ENCODE data around the gene APBA1.

Gene APBA1

GRCh38 chr9:69655065-69655464 is 17.1 kb downstream of the APBA1 start:
- no peak for DNase-seq

DNA sequence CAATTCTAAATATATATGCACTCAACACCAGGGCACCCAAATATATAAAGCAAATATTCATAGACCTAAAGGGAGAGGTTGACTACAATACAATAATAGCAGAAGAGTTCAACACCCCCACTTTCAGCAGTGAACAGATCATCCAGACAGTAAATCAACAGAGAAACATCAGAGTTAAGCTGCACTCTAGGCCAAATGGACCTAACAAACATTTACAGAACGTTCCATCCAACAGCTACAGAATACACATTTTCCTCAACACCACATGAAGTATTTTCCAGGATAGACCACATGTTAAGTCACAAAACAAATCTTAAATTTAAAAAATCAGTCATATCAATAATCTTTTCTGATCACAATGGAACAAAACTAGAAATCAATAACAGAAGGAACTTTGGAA is 18.9 kb downstream of the APBA1 start:
- no peak for DNase-seq

- no peak for DNase-seq
These were observed 22.5 kb downstream of the APBA1 start for GRCh38 chr9:69649566-69650250.

- no peak for DNase-seq
These were observed 24.4 kb downstream of the APBA1 start for GRCh38 chr9:69647804-69648203.

GRCh38 chr9:69646810-69647209 is 25.4 kb downstream of the APBA1 start:
- no peak for DNase-seq

DNA sequence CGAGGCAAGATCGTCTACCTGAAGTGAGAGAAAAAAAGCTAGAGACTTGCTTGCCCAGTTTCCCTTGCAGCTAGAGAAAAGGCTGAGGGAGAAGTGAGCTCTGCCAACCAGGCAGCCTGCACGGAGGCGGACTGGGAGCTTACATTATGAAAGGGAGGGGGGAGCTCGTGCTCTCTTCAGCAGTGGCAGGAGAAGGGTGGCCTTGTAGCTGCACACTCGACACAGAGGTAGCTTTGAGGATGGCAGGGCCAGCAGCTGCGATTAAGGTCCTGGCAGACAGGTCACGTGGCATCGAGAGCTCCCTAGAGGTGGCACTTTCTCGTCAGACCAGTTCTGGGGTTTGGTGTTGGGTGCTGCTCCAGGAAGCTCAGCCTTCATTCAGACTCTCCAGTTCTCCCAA is 26.7 kb downstream of the APBA1 start:
- DNase-seq, result no peak

DNA sequence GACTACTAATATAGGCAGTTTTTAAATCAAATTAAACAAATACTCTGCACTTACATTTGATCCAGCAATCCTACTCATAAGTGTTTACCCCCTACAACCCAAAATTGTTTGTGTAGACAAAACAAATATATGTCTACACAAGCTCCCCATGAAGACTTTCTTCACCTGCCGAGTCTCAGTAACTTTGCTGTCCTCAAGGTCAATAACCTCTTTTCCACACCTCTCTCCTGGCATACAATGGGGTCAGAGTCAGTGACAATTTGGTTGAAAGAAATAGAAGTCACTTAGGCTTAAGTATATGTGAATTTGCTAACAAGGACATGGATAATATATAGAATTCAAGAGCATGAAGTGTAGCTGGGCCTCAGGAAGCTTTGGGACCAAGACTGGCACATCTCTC is 29.1 kb downstream of the APBA1 start:
- DNase-seq, result no peak

DNA sequence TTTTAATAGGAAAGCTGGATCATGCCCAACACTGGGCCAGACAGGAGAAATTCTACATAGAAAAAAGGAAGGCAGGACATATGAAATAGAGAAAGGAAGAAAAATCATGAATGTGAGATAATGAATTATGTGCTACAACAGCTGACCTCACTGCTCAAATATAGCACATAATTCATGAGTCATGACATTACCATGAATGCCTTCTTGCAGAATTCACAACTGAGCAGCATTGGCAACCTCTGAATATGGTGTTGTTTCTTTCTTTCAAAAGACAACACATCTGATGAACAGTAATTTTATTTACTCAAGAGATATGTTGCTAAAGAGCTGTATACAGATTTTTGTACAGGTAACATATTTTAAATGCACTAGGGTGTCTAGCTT is 34.4 kb downstream of the APBA1 start:
- no peak for DNase-seq

GRCh38 chr9:69637193-69637816 is 34.9 kb downstream of the APBA1 start:
- DNase-seq, result no peak

DNA sequence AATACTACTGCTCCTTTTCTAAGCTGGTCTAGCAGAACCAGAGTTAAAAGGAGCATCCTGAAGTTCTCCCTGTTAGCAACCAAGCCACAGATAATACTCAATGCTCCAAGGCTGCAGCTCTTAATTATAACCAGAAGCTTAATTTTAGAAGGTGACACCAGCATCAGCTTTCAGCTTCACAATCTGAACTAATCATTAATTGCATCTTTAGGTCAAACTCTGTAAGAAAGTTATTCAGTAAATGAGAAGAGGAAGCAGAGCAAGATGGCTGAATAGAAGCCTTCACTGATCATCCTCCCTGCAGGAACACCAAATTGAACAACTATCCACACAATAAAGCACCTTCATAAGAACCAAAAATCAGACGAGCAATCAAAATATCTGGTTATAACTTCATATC is 38.5 kb downstream of the APBA1 start:
- no peak for DNase-seq

GRCh38 chr9:69632768-69633167 is 39.4 kb downstream of the APBA1 start:
- no peak for DNase-seq

- no peak for DNase-seq
These were observed 44.9 kb downstream of the APBA1 start for GRCh38 chr9:69627281-69627680.

- no peak for DNase-seq
These were observed 48.9 kb downstream of the APBA1 start for GRCh38 chr9:69623276-69623675.

GRCh38 chr9:69622676-69623075 is 49.5 kb downstream of the APBA1 start:
- no peak for DNase-seq

GRCh38 chr9:69621730-69622460 is 50.3 kb downstream of the APBA1 start:
- no peak for DNase-seq

DNA sequence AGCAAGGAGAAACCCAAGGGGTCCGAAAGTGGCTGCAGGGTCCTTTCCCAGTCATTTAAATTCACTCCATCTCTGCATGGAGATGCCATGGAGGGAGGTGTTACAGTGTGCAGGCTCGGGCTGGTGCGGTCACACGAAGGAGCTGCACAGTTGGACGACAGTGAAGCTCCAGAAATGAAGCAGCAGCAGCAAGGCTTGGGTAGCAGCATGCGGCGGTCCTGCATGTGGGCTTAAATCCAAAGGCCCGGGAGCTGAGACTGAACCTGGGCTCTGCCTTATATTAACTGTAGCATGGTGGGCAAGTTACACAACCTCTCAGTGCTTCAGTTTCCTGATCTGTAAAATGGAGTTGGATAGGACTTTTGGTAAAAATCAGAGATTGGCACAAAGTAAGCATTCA is 51.4 kb downstream of the APBA1 start:
- no peak for DNase-seq

DNA sequence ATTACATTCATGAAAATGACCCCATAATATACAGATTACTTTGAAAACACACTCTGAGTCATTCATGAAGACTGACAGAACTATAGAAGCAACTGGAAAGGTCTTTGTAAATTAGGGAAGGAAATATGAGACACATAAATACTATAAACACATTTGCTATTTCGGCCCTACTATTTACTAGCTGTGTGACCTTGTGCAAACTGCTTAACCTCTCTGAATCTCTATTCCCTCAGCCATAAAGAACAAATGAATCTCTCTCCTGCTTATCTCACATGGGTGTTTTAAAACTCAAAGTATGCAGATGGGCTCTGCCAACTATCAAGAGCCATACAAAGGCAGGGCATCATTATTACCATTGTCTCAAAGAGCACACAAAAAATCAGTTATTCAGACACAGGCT is 52.9 kb downstream of the APBA1 start:
- no peak for DNase-seq

DNA sequence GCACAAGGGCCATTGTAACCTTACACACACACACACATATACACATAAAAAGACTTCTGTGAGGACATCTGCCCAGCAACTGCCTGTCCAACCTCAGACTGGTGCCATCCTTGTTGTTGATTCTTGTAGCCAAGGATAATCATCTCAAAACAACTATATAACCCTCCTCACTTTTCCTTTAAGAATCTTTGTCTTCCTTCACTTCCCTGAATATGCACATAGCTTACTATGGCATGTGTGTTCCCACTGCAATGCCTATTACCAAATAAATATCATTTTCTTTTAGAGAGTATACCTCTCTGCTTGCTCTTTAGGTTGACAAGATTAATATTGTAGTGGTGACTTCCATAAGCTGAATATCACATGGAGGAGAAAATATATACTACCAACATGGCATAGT is 55.2 kb downstream of the APBA1 start:
- no peak for DNase-seq

DNA sequence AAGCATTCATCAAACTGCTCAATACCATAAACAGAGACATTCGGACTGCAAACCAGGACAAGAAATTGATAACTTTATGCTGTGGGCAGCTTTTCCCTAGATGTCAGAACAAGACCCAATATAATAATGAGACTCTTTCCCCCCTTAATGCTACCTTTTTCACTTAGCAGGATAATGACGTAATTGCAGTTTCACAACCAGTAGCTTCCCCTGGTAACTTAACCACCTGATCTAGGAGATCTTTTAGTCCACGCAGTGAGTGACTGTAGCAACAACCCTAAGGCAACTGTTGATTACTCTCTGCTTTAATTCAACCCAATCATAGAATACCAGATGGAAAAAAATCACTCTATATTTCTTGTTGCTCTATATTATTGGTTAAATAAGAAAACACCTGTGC is 56.3 kb downstream of the APBA1 start:
- no peak for DNase-seq

GRCh38 chr9:69611221-69611620 is 61.0 kb downstream of the APBA1 start:
- no peak for DNase-seq

DNA sequence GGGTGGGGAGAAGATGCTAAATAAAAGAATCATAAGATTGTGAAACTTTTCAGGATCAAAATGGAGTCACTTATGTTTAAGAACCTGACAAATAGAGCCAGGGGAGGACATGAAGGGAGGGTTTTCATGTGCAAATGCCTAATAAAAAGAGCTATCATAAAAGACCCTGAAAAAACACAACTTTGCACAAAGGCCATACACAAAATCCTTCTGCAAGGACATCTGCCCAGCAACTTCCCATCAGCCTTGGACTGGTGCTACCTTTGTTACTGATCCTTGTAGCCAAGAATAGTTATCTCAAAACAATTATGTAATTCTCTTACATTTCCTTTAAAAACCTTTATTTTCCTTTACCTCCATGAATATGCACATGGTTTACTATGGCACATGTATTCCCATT is 63.0 kb downstream of the APBA1 start:
- DNase-seq, result no peak

DNA sequence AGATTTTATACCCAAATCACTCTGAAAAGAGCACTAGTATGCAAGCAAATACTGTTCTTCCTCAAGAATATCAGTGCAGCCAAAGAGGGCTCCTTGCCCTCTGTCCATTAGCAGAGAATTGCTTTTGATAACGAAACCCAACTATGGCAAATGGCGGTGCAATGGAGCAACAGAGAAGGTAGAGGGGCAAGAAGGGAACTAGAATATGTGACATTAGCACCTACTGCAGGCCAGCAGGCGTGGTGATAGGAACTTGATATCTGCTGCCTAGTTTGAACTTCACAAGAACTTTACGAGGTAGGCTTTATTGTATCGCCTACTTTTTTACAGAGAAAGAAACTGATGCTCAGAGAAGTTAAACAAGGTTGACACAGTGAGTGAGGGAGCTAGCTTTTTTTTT is 66.1 kb downstream of the APBA1 start:
- DNase-seq, result no peak

DNA sequence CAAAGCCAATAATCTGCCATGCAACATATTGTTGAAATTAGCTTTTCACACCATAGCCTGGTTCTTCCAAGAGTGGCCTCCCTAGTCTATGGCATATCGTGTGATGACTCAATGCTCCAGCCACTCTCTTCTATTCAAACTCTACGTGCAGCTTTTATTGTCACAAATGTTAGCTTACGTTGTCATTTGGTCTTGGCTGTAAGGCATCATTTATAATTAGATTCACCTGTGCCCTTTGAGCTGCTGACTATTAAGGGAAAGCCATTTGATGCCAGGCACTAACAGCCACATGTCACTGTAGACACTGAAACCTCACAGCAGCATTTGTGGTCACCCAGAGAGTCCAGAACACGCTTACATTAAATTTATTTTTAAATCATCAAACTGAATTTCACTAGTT is 66.8 kb downstream of the APBA1 start:
- no peak for DNase-seq

DNA sequence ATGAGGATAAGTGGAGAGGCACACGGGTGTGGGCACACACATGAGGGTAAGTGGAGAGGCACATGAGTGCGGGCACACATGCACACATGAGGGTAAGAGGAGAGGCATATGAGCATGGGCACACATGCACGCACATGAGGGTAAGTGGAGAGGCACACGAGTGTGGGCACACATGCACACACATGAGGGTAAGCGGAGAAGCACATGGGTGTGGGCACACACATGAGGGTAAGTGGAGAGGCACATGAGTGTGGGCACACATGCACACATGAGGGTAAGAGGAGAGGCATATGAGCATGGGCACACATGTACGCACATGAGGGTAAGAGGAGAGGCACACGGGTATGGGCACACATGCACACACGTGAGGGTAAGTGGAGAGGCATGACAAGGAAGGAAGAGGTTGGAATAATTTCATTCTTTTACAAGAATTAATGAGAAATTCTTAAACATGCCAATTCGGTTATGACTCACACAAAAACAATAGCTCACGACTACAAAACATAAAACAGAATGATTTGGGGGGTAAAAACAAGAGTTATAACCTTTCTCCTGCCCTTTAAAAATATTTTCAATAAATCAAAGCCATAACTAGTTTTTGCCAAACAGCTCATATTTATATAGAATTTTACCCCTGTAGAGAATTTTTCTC is 67.5 kb downstream of the APBA1 start:
- no peak for DNase-seq
